C4-2B (cell line): Measurements from ENCODE around the gene EIF4E3.

Experiments used
- H3K27ac ChIP-seq: fragments of 450-650 bp; 2 replicates; pipeline ENCODE4 v1.5.1; 2017
- CTCF ChIP-seq: fragments of 450-650 bp; conservative IDR thresholded peaks from 2 replicates; pipeline ENCODE4 v1.5.1; 2017; ENCODE audit warnings: mild to moderate bottlenecking
- ZFX ChIP-seq: fragments of 450-650 bp; IDR thresholded peaks from 2 replicates; pipeline ENCODE4 v1.6.1; 2017

EIF4E3 gene

DNA sequence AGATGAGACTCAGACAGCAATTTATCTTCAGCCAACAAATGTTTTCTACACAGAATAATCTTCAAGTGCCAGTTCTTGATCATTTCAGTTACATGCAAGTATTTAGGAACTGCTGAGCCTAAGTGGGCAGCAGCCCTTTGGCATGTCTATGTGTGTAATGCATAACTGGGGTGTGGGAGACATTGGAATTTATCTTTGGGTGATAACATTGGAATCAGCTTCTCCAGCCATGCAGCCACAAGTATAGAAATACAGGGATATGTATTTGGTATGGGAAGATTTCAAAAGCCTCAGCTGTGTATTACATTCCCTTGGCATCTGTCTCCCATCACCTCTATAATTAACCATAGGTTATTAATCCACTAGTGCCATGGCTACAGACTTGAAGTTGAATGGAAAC is 78.2 kb downstream of the EIF4E3 start:
- TF ChIP-seq ZFX (no peak), CTCF (no peak)
- H3K27ac ChIP-seq, result no peak overlapping the region

DNA sequence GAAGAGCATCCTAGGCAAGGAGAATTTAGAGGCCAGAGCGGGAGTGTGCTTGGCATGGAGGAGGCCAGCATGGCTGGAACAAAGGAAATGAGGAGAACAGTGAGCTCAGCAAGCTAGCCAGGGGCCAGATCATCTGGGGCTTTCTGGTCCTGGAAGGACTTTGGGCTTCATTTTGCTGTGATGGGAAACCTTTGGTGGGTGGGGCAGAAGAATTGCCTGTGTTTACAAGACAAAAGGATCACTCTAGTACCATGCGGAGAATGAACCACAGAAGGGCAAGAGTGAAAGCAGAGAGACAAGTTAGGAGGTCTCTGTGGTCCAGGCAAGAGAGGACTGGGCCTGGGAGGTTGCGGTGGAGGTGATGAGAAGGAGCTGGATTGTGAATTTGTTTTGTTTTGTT is 80.1 kb downstream of the EIF4E3 start:
- TF ChIP-seq CTCF, result no peak
- TF ChIP-seq ZFX, result no peak
- H3K27ac ChIP-seq, result no peak overlapping the region

DNA sequence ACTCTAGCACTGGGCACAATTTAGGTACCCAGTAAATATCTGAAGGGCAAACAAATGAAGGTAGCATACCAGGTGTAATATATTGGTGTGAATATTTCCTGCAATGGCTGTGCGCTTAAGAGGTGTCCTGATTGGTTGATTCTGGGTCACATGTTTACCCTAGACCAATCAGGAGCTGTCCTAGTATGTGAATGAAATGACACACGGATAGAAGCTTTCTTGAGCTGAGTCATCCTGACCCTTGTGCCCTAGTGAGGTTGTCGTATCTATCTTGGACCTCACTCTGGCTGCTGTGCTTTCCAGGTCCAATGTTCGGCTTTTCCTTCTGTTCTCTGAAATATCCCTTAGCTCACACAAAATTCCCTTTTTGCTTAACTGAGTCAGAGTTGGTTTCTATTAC is 83.5 kb downstream of the EIF4E3 start:
- TF ChIP-seq CTCF, result no peak
- no peak for TF ChIP-seq ZFX
- no peak overlapping the region for H3K27ac ChIP-seq

GRCh38 chr3:71640331-71640983 is 84.7 kb downstream of the EIF4E3 start:
- TF ChIP-seq ZFX (no peak), CTCF (no peak)
- no peak overlapping the region for H3K27ac ChIP-seq

- TF ChIP-seq ZFX, result no peak
- TF ChIP-seq CTCF, result no peak
- no peak overlapping the region for H3K27ac ChIP-seq
These were observed 88.7 kb downstream of the EIF4E3 start for GRCh38 chr3:71636482-71636881.

GRCh38 chr3:71636001-71636400 is 89.2 kb downstream of the EIF4E3 start:
- TF ChIP-seq ZFX (no peak), CTCF (no peak)
- H3K27ac ChIP-seq, result no peak overlapping the region

GRCh38 chr3:71634671-71635070 is 90.5 kb downstream of the EIF4E3 start:
- no peak overlapping the region for H3K27ac ChIP-seq
- TF ChIP-seq ZFX (no peak), CTCF (no peak)
